Tibial nerve (tissue), 4 donors: ENCODE data around the gene CLDND1.

Source experiments
- CTCF ChIP-seq, 5 experiments: fragments of 200-600 bp in 3 of 5; fragments of 450-650 bp in 2 of 5; sonication (generic) in 3 of 5; IDR thresholded peaks; one replicate each; pipeline ENCODE4 v1.5.1; 2016 to 2019; ENCODE audit warnings: antibody characterized with exemption in 5 of 5, mild to moderate bottlenecking in 3 of 5, moderate library complexity in 2 of 5
- EP300 ChIP-seq, 2 donors: sonication (generic); formaldehyde crosslinking; IDR thresholded peaks; one replicate each; pipeline ENCODE4 v1.6.1; 2017; ENCODE audit warnings: antibody characterized with exemption in 2 of 2, mild to moderate bottlenecking in 1 of 2
- POLR2A ChIP-seq, 2 donors: fragments of 450-650 bp; IDR thresholded peaks; one replicate each; pipeline ENCODE4 v1.6.1; 2017; ENCODE audit warnings: antibody characterized with exemption in 2 of 2, mild to moderate bottlenecking in 2 of 2, moderate library complexity in 2 of 2

- TF ChIP-seq POLR2A (IDR thresholded peaks at IDR 0.05) (peak; percentile 83 to 93), CTCF (IDR thresholded peaks at IDR 0.05) (peak in 1 of 5 experiments; percentile 24), EP300 (IDR thresholded peaks at IDR 0.05) (peak; percentile 93 to 96)
These were observed at the start of gene CLDND1 for GRCh38 chr3:98522544-98523281.
